GM19351 (cell line): ENCODE measurements around the gene SLC25A46.
"Not testable (repeated sequence)": the region's sequence is repeated elsewhere in the genome, so short reads cannot be mapped to it uniquely, and the experiment has no call there.

Source experiments
- ATAC-seq: cut with Tn5 transposase; IDR thresholded peaks from one replicate; pipeline ENCODE4 v1.9.1; 2021; ENCODE audit warnings: mild to moderate bottlenecking, moderate library complexity; ENCODE audit not compliant: unreplicated experiment

The SLC25A46 gene

DNA sequence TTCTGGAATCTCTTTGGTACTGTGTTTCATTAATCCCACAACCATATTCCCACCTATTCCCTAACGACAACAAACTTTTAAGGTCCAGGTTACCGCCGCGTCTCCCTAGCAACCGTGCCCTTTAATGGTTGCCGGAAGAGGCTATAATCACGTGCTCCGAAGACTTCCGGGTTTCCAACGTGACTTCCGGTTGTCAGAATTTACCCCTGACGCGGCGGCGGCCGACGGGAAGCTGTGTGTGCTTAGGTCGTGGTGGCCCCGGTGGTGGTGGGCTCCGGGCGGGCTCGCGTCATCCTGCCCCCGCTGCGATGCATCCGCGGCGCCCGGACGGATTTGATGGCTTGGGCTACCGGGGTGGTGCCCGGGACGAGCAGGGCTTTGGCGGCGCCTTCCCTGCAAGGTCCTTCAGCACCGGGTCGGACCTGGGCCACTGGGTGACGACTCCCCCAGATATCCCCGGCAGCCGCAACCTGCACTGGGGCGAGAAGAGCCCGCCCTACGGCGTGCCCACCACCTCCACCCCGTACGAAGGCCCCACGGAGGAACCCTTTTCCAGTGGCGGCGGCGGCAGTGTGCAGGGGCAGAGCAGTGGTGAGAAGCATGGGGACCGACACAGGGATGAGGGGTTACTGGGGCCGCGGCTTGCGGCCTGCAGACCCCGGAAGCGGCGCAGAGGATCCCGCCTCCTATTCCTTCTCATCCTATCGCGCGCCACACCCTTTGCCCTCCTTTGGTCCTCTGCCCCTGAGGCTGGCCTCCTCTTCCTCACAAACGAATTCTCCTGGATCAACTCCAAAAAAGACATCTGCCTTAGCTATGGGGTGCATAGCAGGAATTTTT lies at the start of gene SLC25A46:
SLC25A46 (plus strand) TSS at position 196 of the 840 bp plus-strand sequence; CDS start at position 309, 113 bp downstream.
- ATAC-seq: peak; percentile 91

DNA sequence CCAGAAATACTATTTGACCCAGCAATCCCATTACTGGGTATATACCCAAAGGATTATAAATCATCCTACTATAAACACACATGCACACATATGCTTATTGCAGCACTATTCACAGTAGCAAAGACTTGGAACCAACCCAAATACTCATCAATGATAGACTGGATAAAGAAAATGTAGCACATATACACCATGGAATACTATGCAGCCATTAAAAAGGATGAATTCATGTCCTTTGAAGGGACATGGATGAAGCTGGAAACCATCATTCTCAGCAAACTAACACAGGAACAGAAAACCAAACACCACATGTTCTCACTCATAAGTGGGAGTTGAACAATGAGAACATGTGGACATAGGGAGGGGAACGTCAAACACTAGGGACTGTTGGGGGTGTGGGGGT lies 48.2 kb upstream of the SLC25A46 start:
- ATAC-seq: not testable (repeated sequence)

DNA sequence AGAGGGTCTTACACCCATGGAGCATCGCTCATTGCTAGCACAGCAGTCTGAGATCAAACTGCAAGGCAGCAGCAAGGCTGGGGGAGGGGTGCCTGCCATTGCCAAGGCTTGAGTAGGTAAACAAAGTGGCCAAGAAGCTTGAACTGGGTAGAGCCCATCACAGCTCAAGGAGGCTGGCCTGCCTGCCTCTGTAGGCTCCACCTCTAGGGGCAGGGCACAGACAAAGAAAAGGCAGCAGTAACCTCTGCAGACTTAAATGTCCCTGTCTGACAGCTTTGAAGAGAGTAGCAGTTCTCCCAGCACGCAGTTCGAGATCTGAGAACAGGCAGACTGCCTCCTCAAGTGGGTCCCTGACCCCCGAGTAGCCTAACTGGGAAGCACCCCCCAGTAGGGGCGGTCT lies 46.1 kb upstream of the SLC25A46 start:
- not testable (repeated sequence) for ATAC-seq

DNA sequence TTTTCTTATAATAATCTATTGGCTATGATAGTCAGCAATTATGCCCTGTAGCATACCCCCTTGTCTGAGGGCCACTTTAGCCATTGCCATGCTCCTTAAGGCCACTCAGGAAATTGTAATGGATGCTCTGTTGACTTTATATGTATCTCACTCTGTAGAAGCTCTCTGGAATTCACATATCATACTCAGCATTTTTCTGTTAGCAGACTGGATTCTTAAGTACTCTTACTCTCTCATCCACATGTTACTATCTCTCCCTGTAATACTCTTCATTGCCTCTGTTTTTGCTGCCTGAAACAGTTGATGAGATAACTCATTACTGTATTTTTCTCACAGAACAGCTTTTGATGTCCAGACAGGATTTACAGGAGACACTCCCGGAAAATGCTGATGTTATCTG lies 36.5 kb upstream of the SLC25A46 start:
- ATAC-seq: no peak

DNA sequence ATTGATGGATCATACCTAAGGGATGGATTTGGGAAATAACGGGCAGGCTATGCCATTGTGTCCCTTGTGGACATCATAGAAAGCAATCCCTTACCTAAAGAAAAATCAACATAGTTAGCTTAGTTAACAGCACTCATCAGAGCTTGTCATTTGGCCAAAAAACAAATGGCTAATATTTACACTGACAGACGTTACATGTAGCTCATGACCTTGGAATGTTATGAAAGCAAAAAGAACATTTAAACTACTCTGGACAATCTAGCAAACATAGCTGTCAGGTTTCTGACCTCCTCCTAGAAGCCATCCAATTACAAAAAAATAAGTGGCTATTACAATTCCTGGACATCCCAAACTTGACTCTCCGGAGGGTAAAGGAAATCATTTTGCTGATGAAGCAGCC lies 36.1 kb upstream of the SLC25A46 start:
- no peak for ATAC-seq

DNA sequence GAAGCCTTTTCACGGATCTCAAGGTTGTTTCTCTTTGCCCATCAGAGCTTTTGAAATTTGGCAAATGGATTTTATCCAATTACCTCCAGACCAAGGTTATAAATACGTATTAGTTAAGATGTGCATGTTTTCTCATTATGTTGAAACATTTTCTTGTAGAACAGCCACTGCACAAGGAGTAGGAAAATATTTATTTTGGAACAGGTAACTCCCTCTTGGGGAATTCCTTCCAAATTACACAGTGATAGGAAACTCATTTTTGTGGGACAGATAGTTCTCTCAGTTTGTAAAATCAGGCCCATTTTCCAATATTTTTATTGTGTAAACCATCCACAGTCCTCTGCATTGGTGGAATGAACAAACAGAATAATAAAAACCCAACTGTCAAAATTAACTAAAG lies 35.3 kb upstream of the SLC25A46 start:
- no peak for ATAC-seq

DNA sequence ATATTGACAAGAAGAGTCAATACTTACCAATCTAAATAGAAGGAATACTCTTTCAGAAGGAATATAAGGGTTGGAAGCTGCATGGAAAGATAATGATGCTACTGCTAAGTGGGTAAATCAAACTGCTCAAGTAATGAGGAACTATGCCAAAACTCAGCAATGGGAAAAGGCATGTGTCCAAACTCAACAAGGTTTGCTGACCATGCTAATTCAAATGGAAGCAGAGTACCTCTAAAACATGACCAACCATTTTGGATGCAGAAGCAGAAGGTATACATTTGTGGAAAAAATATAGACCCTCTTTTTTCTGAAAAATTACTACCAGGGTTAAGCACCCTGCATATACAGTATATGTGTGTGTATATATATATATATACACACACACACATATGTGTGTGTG lies 33.5 kb upstream of the SLC25A46 start:
- no peak for ATAC-seq

DNA sequence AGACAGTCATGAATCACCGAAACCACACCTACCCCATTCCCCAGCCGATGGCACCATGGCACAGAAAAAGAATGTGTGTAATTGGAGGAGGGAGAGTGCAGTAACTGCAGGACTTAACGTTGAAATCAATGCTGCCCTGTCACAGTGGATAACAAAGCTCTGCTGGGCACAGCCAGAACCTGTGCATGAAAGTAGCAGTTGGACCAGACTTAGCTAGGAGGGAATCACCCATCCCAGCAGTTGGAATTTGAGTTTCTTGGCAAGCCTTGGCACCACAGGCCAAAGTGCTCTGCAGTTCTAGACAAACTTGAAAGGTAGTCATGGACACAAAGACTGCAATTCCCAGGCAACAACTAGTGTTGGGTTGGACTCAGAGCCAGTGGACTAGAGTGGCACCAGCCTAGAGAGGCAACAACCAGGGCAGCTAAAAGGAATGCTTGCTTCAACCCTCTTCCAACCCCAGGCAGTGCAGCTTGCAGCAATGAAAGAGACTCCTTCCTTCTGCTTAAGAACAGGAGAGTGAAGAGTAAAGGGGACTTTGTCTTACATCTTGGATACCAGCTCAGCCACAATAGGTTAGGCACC lies 31.5 kb upstream of the SLC25A46 start:
- ATAC-seq: no peak

DNA sequence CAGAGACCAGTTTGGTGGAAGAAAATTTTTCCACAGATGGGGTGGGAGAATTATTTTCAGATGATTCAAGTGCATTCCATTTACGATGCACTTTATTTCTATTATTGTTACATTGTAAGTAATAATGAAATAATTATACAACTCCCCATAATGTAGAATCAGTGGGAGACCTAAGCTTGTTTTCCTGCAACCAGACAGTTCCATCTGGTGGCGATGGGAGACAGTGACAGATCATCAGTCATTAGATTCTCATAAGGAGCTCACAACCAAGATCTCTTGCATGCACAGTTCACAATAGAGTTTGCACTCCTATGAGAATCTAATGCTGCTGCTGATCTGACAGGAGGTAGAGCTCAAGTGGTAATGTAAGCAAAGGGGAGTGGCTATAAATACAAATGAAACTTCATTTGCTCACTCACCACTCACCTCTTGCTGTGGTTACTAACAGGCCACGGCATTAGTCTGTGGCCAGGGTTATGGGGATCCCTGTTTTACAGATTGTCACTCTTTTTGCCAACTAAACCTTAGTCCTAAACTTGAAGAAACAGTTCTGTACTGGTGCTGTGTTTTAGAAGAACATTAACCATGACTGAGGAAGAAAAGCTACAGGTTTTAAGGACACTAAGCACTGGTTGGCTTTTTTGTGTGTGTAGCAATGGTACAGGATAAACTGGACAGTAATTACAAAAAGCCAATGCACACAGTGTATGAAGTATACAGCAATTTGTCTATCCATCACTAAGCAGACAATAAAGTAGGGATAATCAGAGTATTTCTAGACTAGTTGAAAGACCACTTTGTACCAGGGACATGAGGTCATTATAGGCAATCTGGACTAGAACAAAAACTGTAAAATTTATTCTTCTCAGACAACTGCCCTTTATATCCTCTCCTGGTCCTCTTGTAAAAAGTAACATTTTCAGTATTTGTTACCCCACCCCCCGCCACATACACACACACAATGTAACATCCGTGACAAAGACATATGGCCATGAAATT lies 22.3 kb upstream of the SLC25A46 start:
- peak; percentile 69 for ATAC-seq

DNA sequence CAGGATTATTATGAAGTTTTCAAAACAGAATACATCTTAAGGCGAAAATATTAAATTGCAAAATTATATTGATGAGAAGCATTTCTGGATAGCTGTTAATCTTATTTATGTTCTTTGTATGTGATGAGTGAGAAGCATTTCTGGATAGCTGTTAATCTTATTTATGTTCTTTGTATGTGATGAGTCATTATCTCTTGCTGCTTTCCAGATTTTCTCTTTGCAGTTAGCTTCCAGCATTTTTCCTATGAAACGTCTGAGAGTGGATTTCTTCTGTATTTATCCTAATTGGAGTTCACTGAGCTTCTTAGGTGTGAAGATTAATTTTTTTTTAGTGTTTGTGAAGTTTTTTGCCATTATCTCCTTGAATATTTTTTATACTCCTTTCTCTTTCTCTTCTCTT lies 20.5 kb upstream of the SLC25A46 start:
- no peak for ATAC-seq

DNA sequence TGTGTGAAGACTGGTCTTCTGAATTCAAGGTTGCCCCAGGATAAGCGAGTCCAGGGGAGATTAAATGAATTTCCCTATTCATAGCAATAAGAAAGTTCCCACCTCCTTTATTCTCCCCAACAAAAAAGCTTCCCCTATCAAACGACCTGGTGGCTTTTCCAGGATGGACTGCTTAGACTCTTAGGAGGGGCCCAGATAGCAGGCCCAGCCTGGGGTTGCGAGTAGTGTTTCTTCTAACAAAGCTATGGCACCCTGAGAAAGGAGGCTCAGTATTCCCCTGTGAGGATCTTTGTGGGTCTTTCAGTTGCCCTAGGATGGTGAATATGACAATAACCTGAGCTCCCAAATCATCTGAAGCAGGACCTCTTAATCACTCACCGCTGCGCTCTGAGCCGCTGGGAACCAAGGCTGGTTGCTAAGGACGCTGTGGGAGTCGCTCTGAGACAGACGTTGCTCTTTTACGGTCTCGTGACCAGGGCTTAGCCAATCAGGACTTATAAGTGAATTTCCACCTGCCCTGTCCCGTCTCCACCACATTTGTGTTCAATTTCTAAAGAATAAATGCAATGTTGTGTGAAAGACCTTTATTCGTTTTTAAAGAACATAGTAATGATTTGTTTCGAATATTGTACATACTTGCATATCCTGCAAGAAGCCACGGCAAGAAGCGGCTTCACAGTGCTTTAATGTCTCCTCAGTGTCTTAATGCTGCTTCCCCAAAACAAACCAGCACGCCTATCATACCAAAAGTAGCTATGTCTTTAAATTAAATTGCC lies 12.4 kb upstream of the SLC25A46 start, which contains the start of gene TMEM232:
TMEM232 (minus strand) TSS at position 423 of the 776 bp plus-strand sequence. CDS start 59,319 bp downstream, outside the sequence.
- peak; percentile 99 for ATAC-seq

DNA sequence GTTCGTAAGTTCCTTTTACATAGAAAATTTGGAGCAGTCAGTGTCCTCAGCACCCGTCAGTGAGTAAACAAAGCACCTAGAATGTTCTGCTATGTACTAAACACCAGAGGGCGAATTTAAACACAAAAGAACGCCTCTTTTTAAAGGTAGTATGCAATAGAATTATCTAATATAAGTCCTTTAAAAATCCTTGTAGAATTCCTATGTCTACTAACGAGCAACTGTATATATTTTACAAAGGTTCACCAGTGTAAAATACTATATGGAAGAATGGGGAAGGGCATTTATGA lies 11.8 kb upstream of the SLC25A46 start:
- peak; percentile 42 for ATAC-seq

DNA sequence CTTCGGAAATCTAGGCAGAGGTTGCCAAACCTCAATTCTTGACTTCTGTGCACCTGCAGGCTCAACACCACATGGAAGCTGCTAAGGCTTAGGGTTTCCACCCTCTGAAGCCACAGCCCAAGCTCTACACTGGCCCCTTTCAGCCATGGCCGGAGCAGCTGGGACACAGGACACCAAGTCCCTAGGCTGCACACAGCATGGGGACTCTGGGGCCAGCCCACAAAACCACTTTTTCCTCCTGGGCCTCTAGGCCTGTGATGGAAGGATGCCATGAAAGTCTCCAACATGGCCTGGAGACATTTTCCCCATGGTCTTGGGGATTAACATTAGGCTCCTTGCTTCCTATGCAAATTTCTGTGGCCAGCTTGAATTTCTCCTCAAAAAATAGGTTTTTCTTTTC lies 7.3 kb upstream of the SLC25A46 start:
- not testable (repeated sequence) for ATAC-seq

DNA sequence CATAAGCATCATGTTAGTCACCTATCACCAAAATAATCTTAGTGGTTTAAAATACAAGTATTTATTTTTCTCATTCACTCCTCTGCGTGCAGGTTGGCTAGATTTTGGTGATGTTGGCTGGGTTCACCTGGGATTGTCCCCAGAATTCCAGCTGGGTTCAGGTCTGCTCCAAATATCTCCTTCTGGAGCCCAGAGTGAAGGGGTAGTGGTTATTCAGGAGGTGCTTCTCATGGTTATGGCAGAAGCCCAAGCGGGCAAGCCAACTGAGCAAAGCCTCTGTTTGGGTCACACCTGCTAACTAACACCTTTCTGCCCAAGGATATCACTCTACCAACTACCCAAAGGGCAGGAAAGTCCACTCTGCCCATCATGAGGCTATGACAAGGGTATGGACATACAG lies 4.7 kb upstream of the SLC25A46 start:
- ATAC-seq: no peak

DNA sequence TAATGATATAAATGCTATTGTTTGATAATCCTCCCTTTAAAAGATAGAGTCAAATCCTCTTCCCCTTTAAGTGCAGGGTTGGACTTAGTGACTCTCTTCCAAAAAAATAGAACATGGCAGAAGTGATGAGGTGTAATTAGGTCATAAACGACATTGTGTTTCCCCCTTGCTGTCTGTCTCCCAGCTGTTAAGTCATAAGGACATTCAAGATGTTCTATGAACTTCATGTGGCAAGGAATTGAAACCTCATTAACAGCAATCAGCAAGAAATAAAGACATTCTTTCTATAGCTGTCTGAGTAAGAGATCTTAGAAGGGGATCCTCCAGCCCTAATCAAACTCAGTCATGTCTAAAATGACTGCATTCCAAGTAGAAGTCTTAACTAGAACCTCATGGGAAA lies 3.3 kb upstream of the SLC25A46 start:
- ATAC-seq: no peak

DNA sequence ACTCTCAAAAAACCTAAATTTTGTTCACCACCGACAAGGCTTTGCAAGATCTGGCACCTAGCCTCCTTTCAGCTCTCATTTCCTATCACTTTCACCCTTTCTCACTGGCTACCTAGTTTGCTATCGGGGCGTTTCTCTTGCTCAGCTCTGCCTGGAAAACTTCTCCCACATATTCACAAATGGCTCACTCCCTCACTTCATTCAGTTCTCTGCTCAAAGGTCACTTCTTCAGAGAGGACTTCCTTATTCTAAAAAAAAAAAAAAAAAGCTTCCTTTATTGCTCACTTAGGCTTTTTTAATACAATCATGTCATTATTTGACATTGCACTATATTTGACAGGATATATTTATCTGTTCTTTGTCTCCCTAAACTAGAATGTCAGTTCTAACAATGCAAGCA lies 2.1 kb upstream of the SLC25A46 start:
- ATAC-seq: no peak

DNA sequence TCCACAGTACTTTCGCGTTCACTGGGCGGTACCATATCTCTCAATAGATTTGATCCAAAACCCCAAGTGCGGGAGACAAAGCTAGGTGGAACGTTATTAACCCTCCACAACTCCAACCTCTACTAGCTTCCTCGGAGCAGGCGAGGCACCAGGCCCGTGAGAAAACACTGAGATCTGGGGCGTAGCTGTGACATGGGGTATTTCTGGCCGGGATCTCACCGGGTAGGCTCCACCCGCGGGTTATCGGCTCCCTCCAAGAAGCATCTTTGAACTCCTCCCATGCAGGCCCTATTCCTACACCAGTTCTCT lies 350 bp upstream of the SLC25A46 start:
- peak; percentile 62 for ATAC-seq

DNA sequence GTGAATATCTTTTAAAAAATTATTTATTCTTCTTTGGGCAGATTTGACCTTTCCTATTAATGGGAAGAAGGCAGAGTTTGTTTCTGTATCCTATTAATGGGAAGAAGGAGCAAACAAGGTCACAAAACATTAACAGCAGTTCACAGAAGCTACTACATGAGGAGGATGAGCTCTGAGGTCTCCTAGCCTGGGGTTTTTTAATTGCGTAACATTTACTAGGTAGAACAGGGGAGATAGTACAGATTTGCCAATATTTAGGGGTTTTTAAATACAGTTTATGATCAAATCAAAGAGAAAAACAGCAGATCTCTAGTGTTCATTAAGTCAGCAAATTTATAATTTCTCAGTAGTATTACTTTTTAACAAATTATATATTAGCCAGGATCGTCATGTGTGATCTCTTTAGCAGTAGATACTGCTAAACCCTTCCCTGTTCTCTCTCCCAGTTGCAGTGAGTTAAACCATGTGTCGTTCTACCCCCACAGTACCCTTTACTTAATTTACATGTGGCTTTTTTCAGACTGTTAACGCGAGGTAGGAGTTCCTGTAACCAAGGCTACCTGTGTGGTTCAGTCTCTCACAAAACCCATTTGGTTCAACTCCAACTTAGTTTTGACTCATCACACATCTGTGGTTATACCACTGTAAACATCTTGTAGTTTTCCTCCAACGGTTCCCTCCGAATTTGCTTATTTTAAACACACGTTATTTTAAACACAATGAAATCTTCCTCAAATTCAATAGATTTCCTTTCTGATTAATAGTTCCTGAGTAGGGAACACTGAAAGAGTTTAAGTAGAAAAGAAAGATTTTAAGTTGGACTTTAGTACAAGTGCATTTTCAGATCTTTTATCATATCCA lies 13.3 kb downstream of the SLC25A46 start:
- peak; percentile 94 for ATAC-seq

DNA sequence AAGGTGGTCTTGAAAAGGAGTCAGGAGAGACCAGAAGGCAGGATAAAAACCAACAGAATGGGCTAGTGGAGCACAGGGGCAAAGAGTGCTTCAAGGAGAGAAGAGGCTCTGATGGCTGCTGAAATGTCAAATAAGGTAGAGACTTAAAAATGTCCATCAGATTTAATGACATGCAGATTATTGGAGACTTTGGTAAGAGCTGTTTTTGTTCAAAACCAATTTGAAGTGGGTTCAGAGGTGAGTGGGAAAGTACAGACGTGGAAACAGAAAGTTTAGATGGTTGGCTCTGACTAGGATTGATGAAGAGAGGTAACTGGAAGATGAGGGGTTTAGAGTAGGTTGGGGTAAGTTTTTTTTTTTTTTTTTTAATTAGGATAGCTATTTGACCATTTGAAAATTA lies 14.1 kb downstream of the SLC25A46 start:
- peak; percentile 30 for ATAC-seq

DNA sequence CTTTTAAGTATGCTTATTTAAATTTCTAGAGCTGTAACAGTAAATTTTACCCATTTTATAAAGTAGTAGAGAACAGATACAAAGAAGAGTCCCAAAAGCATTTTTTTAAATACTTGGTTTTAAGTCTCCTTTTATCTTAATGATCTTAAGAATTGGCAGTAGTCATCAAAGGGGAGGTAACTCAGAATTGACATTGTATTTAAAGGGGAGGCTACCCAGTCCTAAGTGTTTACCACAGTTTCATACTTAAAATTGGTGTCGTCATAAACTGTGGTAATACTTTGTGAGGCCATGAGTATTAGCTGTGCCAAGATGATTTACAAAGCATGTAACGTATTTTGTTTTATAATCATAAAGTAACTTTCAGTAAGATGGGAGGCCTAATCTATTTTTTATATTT lies 14.8 kb downstream of the SLC25A46 start:
- ATAC-seq: no peak
